Keratinocyte (primary cell): ENCODE measurements around the gene SCFD2. TPM values are rescaled to one million over a fixed set of nuclear protein-coding genes. Genes with fewer than 3 reads are reported as not detected.
A peak's percentile ranks its signal among the peaks of the same experiment; 100 is the strongest.

Experiments
- DNase-seq: peaks from one replicate; pipeline ENCODE4 v3.0.0-alpha.2; 2011; ENCODE audit warnings: low read depth, missing footprints, low spot score
- FAIRE-seq: peaks from 2 replicates; lab custom pipeline; 2011; peaks lifted over from hg19 to GRCh38; lab: Jason Lieb, UNC
- H2AFZ ChIP-seq: 2 replicates; pipeline ENCODE4 v1.6.0; 2012; ENCODE audit warnings: low read length, control low read depth, inconsistent platforms; ENCODE audit not compliant: control insufficient read depth
- H3K27ac ChIP-seq: 2 replicates; pipeline ENCODE4 v1.5.1; 2011; ENCODE audit warnings: low read length; ENCODE audit not compliant: control insufficient read depth, insufficient read depth
- H3K27me3 ChIP-seq: 3 replicates; pipeline ENCODE4 v1.6.0; 2011; ENCODE audit warnings: low read length; ENCODE audit not compliant: control insufficient read depth, insufficient read depth; ENCODE audit errors: extremely low read depth
- H3K36me3 ChIP-seq, 2 experiments: 2 replicates in 1 of 2; 3 replicates in 1 of 2; pipeline ENCODE4 v1.5.1; 2011; ENCODE audit warnings: low read length in 2 of 2, mild to moderate bottlenecking in 1 of 2; ENCODE audit not compliant: control insufficient read depth in 2 of 2, insufficient read depth in 2 of 2; ENCODE audit errors: extremely low read depth in 1 of 2
- H3K4me1 ChIP-seq: 3 replicates; pipeline ENCODE4 v1.5.1; 2011; ENCODE audit warnings: low read length; ENCODE audit not compliant: control insufficient read depth, insufficient read depth; ENCODE audit errors: extremely low read depth
- H3K4me2 ChIP-seq: 3 replicates; pipeline ENCODE4 v1.6.0; 2011; ENCODE audit warnings: low read depth, low read length; ENCODE audit not compliant: control insufficient read depth, insufficient read depth; ENCODE audit errors: extremely low read depth
- H3K4me3 ChIP-seq, 3 experiments: fragments of 200-600 bp in 1 of 3; sonication (generic) in 1 of 3; 2 replicates in 2 of 3; 3 replicates in 1 of 3; pipeline ENCODE4 v1.5.1; 2011 to 2016; ENCODE audit warnings: low read length in 3 of 3, mild to moderate bottlenecking in 3 of 3, control low read depth in 2 of 3, inconsistent platforms in 1 of 3, low read depth in 1 of 3, mixed read lengths in 1 of 3, mixed run types in 1 of 3, moderate library complexity in 1 of 3; ENCODE audit not compliant: control insufficient read depth in 2 of 3, insufficient read depth in 2 of 3; ENCODE audit errors: extremely low read depth in 1 of 3
- H3K79me2 ChIP-seq: 2 replicates; pipeline ENCODE4 v1.6.0; 2012; ENCODE audit warnings: low read length; ENCODE audit not compliant: control insufficient read depth, insufficient read depth
- H3K9ac ChIP-seq: 3 replicates; pipeline ENCODE4 v1.6.0; 2011; ENCODE audit warnings: low read length; ENCODE audit not compliant: control insufficient read depth, insufficient read depth; ENCODE audit errors: extremely low read depth
- H3K9me1 ChIP-seq: 3 replicates; pipeline ENCODE4 v1.6.0; 2011; ENCODE audit warnings: low read length; ENCODE audit not compliant: control insufficient read depth, insufficient read depth; ENCODE audit errors: extremely low read depth
- H3K9me3 ChIP-seq: 2 replicates; pipeline ENCODE4 v1.5.1; 2012; ENCODE audit warnings: low read depth, low read length; ENCODE audit not compliant: control insufficient read depth
- H4K20me1 ChIP-seq: 3 replicates; pipeline ENCODE4 v1.6.0; 2011; ENCODE audit warnings: low read length; ENCODE audit not compliant: control insufficient read depth, insufficient read depth; ENCODE audit errors: extremely low read depth
- CTCF ChIP-seq, 3 experiments: IDR thresholded peaks in 1 of 3; conservative IDR thresholded peaks in 1 of 3; optimal IDR thresholded peaks in 1 of 3; 2 replicates in 2 of 3; 3 replicates in 1 of 3; pipeline versions ENCODE3 to v1.5.1; 2011; ENCODE audit warnings: low read length in 3 of 3, mild to moderate bottlenecking in 3 of 3, moderate library complexity in 2 of 3, control low read depth in 1 of 3, inconsistent platforms in 1 of 3; ENCODE audit not compliant: insufficient read depth in 2 of 3; ENCODE audit errors: extremely low read depth in 1 of 3
- EZH2 ChIP-seq: IDR thresholded peaks from one replicate; pipeline ENCODE4 v1.6.1; 2012; ENCODE audit warnings: inconsistent platforms, mild to moderate bottlenecking, low read length, moderate library complexity
- dilution Hi-C: fragments of 300-500 bp; cut with MboI; formaldehyde crosslinking; loops from one replicate; pipeline ENCODE4 v1.7.0; 2020; ENCODE audit warnings: low sequenced_read_pairs; ENCODE audit not compliant: extremely low pct_ligation_motif_present
- polyA plus RNA-seq, 5 experiments: library from polyadenylated mRNA; depleted of rRNA in 3 of 5; stranded (reverse) in 3 of 5; stranded (forward) in 1 of 5; unstranded in 1 of 5; fragments of >200 nt; gene quantifications; 1 replicate in 1 of 5; 2 replicates in 3 of 5; 3 replicates in 1 of 5; pipeline versions ENCODE4 v1.2.1 to v1.2.3, GENCODE V29; 2011 to 2012; ENCODE audit warnings: missing spikeins in 2 of 5, low read depth in 1 of 5, low replicate concordance in 1 of 5

The SCFD2 gene
- polyA plus RNA-seq, 1 donor (not counting 4 experiments of a cell fraction or from before 2014, with no cell fraction given), result 13.9 TPM

- H3K27me3 ChIP-seq, result no peaks in the 10 kb centered on the region
- no peak overlapping the region for H3K9ac ChIP-seq
- no peak overlapping the region for H3K4me2 ChIP-seq
- H3K27ac ChIP-seq, result no peak overlapping the region
- dilution Hi-C loops, result no loop called here
- H3K4me3 ChIP-seq, result no peak overlapping the region
- H4K20me1 ChIP-seq, result no peaks in the 10 kb centered on the region
- no peak for TF ChIP-seq EZH2
- no peak for TF ChIP-seq CTCF (optimal IDR thresholded peaks at IDR 0.05 in 1 of 3, IDR thresholded peaks at IDR 0.05 in 1 of 3, conservative IDR thresholded peaks at IDR 0.05 in 1 of 3; ENCODE audit: extremely low read depth in 1 of 3, insufficient read depth in 2 of 3, low read length in 3 of 3)
- H3K79me2 ChIP-seq, result no peaks in the 10 kb centered on the region
- H2AFZ ChIP-seq, result no peak overlapping the region
- no peak for DNase-seq
- no peaks in the 10 kb centered on the region for H3K9me1 ChIP-seq
- no peak for FAIRE-seq
- H3K36me3 ChIP-seq, result peaks cover 0 to 1% of the 10 kb centered on the region in 2 experiments
- H3K4me1 ChIP-seq, result peaks cover 9% of the 10 kb centered on the region
- H3K9me3 ChIP-seq, result no peaks in the 10 kb centered on the region
These were observed 475.4 kb downstream of the SCFD2 start for GRCh38 chr4:52890521-52890791.

- peak; percentile 29 for FAIRE-seq
These were observed 475.9 kb downstream of the SCFD2 start for GRCh38 chr4:52889778-52890520.

More at GRCh38 chr4:52889778-52890520, 475.9 kb downstream of the SCFD2 start:
- Histone ChIP-seq H3K27ac (no peak overlapping the region), H3K79me2 (no peaks in the 10 kb centered on the region), H3K4me1 (peaks cover 9% of the 10 kb centered on the region), H3K9me1 (no peaks in the 10 kb centered on the region), H3K27me3 (no peaks in the 10 kb centered on the region), H3K4me3 (no peak overlapping the region), H2AFZ (no peak overlapping the region), H3K9ac (no peak overlapping the region), H3K9me3 (no peaks in the 10 kb centered on the region), H3K4me2 (no peak overlapping the region), H3K36me3 (peaks cover 0 to 1% of the 10 kb centered on the region in 2 experiments), H4K20me1 (no peaks in the 10 kb centered on the region)
- no peak for TF ChIP-seq CTCF (optimal IDR thresholded peaks at IDR 0.05 in 1 of 3, IDR thresholded peaks at IDR 0.05 in 1 of 3, conservative IDR thresholded peaks at IDR 0.05 in 1 of 3; ENCODE audit: extremely low read depth in 1 of 3, insufficient read depth in 2 of 3, low read length in 3 of 3)
- dilution Hi-C loops, result no loop called here
- no peak for DNase-seq
